C4-2B (cell line): ENCODE measurements around the gene PIGU.

Experiments
- ZFX ChIP-seq: fragments of 450-650 bp; IDR thresholded peaks from 2 replicates; pipeline ENCODE4 v1.6.1; 2017
- TF ChIP-seq, protein P1 (sequence below): fragments of 450-650 bp; conservative IDR thresholded peaks from 2 replicates; pipeline ENCODE4 v1.5.1; 2017; ENCODE audit warnings: mild to moderate bottlenecking

DNA sequence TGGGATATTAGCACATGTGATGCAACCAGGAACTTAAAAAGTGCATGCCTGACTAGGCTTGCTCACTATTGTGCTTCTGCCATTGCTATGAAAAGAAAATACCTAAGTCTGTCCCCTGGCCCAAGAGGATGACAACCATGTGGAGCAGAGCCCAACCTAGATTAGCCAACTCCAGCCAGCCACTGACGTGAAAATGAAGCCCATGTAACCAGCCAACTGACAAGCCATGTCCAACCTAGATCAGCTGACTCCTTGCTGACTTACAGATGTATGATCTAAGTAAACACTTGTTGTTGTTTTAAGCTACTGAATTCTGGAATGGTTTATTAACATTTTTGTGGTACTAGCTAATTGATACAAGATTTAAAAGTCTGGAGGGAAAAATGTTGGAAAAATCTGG is 47.5 kb downstream of the PIGU start:
- TF ChIP-seq, protein P1, sequence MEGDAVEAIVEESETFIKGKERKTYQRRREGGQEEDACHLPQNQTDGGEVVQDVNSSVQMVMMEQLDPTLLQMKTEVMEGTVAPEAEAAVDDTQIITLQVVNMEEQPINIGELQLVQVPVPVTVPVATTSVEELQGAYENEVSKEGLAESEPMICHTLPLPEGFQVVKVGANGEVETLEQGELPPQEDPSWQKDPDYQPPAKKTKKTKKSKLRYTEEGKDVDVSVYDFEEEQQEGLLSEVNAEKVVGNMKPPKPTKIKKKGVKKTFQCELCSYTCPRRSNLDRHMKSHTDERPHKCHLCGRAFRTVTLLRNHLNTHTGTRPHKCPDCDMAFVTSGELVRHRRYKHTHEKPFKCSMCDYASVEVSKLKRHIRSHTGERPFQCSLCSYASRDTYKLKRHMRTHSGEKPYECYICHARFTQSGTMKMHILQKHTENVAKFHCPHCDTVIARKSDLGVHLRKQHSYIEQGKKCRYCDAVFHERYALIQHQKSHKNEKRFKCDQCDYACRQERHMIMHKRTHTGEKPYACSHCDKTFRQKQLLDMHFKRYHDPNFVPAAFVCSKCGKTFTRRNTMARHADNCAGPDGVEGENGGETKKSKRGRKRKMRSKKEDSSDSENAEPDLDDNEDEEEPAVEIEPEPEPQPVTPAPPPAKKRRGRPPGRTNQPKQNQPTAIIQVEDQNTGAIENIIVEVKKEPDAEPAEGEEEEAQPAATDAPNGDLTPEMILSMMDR: no peak
- no peak for TF ChIP-seq ZFX
